GM12878 (cell line): Measurements from ENCODE around the gene REPS2. TPM values are rescaled to one million over a fixed set of nuclear protein-coding genes. Genes with fewer than 3 reads are reported as not detected.

Experiments
- ATAC-seq: fragments of 200-7000 bp; cut with Tn5 transposase; 3 replicates; pipeline ENCODE4 v1.9.1; 2020; ENCODE audit warnings: mild to moderate bottlenecking, moderate library complexity
- BruUV-seq: library from RNA; stranded (reverse); fragments of 400-500 nt; replicated peaks from 2 replicates; lab custom pipeline; 2021; lab: Mats Ljungman, UMichigan
- CTCF ChIA-PET: fragments of 300-600 bp; sonication (Branson Sonifier 250); formaldehyde crosslinking; extraction: SDS; loops from one replicate; lab custom pipeline; 2021; ENCODE audit warnings: inconsistent platforms; lab: Yijun Ruan, JAX
- POLR2A ChIA-PET: fragments of 350-600 bp; formaldehyde crosslinking; extraction: SDS; loops from one replicate; lab custom pipeline; 2021; ENCODE audit warnings: inconsistent platforms; lab: Charles Lee
- RAD21 ChIA-PET: fragments of 300-600 bp; sonication (Branson Sonifier 250); formaldehyde crosslinking; loops from one replicate; lab custom pipeline; 2023; ENCODE audit warnings: antibody characterized with exemption; ENCODE audit not compliant: unreplicated experiment; lab: Charles Lee
- SMC1A ChIA-PET: fragments of 300-600 bp; sonication (Branson Sonifier 250); formaldehyde crosslinking; loops from one replicate; lab custom pipeline; 2023; ENCODE audit not compliant: unreplicated experiment, uncharacterized antibody; lab: Charles Lee
- DNase-seq: peaks from one replicate; pipeline ENCODE4 v3.0.0-alpha.2; 2011; ENCODE audit warnings: low read depth, low spot score
- FAIRE-seq: peaks from 3 replicates; lab custom pipeline; 2011; peaks lifted over from hg19 to GRCh38; lab: Jason Lieb, UNC
- H2AFZ ChIP-seq: 2 replicates; pipeline ENCODE4 v1.6.0; 2011; ENCODE audit warnings: low read depth, low read length, control low read depth; ENCODE audit not compliant: control insufficient read depth
- H3K27ac ChIP-seq: 2 replicates; pipeline ENCODE4 v1.5.1; 2011; ENCODE audit warnings: control low read depth; ENCODE audit not compliant: control insufficient read depth, insufficient read depth
- H3K27me3 ChIP-seq, 2 experiments: replicated peaks in 1 of 2; 2 replicates each; pipeline versions ENCODE4 v1.6.0 to v1.6.1; 2011; ENCODE audit warnings: low read length in 1 of 2; ENCODE audit not compliant: control insufficient read depth in 2 of 2, insufficient read depth in 2 of 2
- H3K36me3 ChIP-seq, 2 experiments: 2 replicates each; pipeline ENCODE4 v1.5.1; 2011; ENCODE audit warnings: low read length in 1 of 2; ENCODE audit not compliant: control insufficient read depth in 2 of 2, insufficient read depth in 2 of 2
- H3K4me1 ChIP-seq: 2 replicates; pipeline ENCODE4 v1.6.1; 2011; ENCODE audit warnings: mild to moderate bottlenecking, low read length, moderate library complexity, mixed read lengths; ENCODE audit not compliant: control insufficient read depth, insufficient read depth
- H3K4me2 ChIP-seq: 2 replicates; pipeline ENCODE4 v1.6.0; 2011; ENCODE audit warnings: control low read depth; ENCODE audit not compliant: control insufficient read depth, insufficient read depth
- H3K4me3 ChIP-seq: fragments of 200-600 bp; sonication (generic); 2 replicates; pipeline ENCODE4 v1.5.1; 2016
- H3K79me2 ChIP-seq: 2 replicates; pipeline ENCODE4 v1.6.0; 2011; ENCODE audit warnings: low read length; ENCODE audit not compliant: control insufficient read depth, insufficient read depth
- H3K9ac ChIP-seq: 2 replicates; pipeline ENCODE4 v1.8.0; 2011; ENCODE audit warnings: low read length, control low read depth, mixed read lengths; ENCODE audit not compliant: control insufficient read depth, insufficient read depth
- H3K9me3 ChIP-seq: replicated peaks from 3 replicates; pipeline ENCODE4 v1.5.1; 2011; ENCODE audit warnings: mild to moderate bottlenecking, low read length; ENCODE audit not compliant: control insufficient read depth, insufficient read depth
- H4K20me1 ChIP-seq: 2 replicates; pipeline ENCODE4 v1.6.0; 2011; ENCODE audit not compliant: control insufficient read depth, insufficient read depth
- CTCF ChIP-seq, 3 experiments: IDR thresholded peaks in 2 of 3; conservative IDR thresholded peaks in 1 of 3; 2 replicates each; pipeline ENCODE4 v1.5.1; 2011; ENCODE audit warnings: low read depth in 3 of 3, low read length in 3 of 3, mild to moderate bottlenecking in 3 of 3, control low read depth in 2 of 3, moderate library complexity in 2 of 3, inconsistent platforms in 1 of 3, mixed read lengths in 1 of 3; ENCODE audit not compliant: control insufficient read depth in 2 of 3, insufficient read depth in 1 of 3; ENCODE audit errors: extremely low read depth in 1 of 3
- PKNOX1 ChIP-seq: fragments of 450-650 bp; IDR thresholded peaks from 2 replicates; pipeline ENCODE4 v1.6.1; 2016; ENCODE audit warnings: mild to moderate bottlenecking
- RAD21 ChIP-seq: IDR thresholded peaks from 2 replicates; pipeline ENCODE4 v1.6.1; 2011; ENCODE audit warnings: mild to moderate bottlenecking, low read depth, low read length, moderate library complexity; ENCODE audit not compliant: insufficient read depth
- WGBS: methylation state at CpG from one replicate; pipeline ENCODE4 v1.1.6; 2016; ENCODE audit warnings: low lambda C conversion rate; ENCODE audit not compliant: insufficient replicate concordance, insufficient coverage; ENCODE audit errors: missing lambda C conversion rate; 5-methylcytosine and 5-hydroxymethylcytosine counted together
- in situ Hi-C: fragments of 300-500 bp; cut with MboI; formaldehyde crosslinking; loops from 9 replicates; pipeline ENCODE4 v1.14.3; 2018; ENCODE audit warnings: mixed read lengths
- intact Hi-C: fragments of 100-400 bp; cut with micrococcal nuclease; formaldehyde crosslinking; loops from one replicate; pipeline ENCODE4 v1.14.2; 2022; ENCODE audit not compliant: unreplicated experiment
- polyA plus RNA-seq, 11 experiments: library from polyadenylated mRNA; depleted of rRNA in 4 of 11; unstranded in 6 of 11; stranded (reverse) in 5 of 11; fragments of >200 nt; fragmentation: Nextera tagmentation in 4 of 11; fragmentation: Illumina TruSeq in 1 of 11; extraction: Ambion mirVana in 4 of 11; extraction: Trizol in 1 of 11; gene quantifications; 1 replicate in 1 of 11; 2 replicates in 10 of 11; pipeline versions ENCODE4 v1.2.1 to v1.2.3, GENCODE V29; 2011 to 2016; ENCODE audit warnings: inconsistent platforms in 2 of 11, missing spikeins in 2 of 11, low read depth in 1 of 11
- total RNA-seq, 4 experiments: library from RNA; depleted of rRNA in 3 of 4; stranded (reverse); fragments of >200 nt in 3 of 4; fragmentation: Illumina TruSeq in 1 of 4; extraction: Trizol in 1 of 4; gene quantifications; 2 replicates each; pipeline versions ENCODE4 v1.2.1 to v1.2.3, GENCODE V29; 2013 to 2021

Gene REPS2
- total and polyA plus RNA-seq, 10 of the 15 experiments (the other 5 are each of a cell fraction or from before 2014, with no cell fraction given): 2.1 to 6.8 (median 3.9) TPM

- ChIA-PET SMC1A (no interaction called here), POLR2A (no interaction called here), RAD21 (no interaction called here), CTCF (no interaction called here)
- Histone ChIP-seq H4K20me1 (no peaks in the 10 kb centered on the region), H3K27ac (no peak overlapping the region), H2AFZ (no peak overlapping the region), H3K36me3 (no peaks in the 10 kb centered on the region), H3K4me3 (no peak overlapping the region), H3K79me2 (no peaks in the 10 kb centered on the region), H3K9ac (no peak overlapping the region), H3K4me1 (no peaks in the 10 kb centered on the region), H3K9me3 (peaks cover 1% of the 10 kb centered on the region; the same call in 1 of the 3 replicates), H3K4me2 (no peak overlapping the region), H3K27me3 (no peaks in the 10 kb centered on the region)
- BruUV-seq: no TSS peak
- intact Hi-C loops: no loop called here
- in situ Hi-C loops: no loop called here
- no peak for FAIRE-seq
- ATAC-seq: no peak
- 85% methylated on average over 1 of the region's 1 CpG for WGBS
- no peak for TF ChIP-seq CTCF (IDR thresholded peaks at IDR 0.05 in 2 of 3, conservative IDR thresholded peaks at IDR 0.05 in 1 of 3; ENCODE audit: control insufficient read depth in 2 of 3, extremely low read depth in 1 of 3, insufficient read depth in 1 of 3, low read depth in 3 of 3, low read length in 3 of 3)
- 0 out of 2 replicates have a peak, but pooled peaks have one; percentile 11 for TF ChIP-seq RAD21
- TF ChIP-seq PKNOX1: no peak
- no peak for DNase-seq
Observed at GRCh38 chrX:17160975-17161374, 214.5 kb downstream of the REPS2 start.
